ENCODE data around the gene IMMP2L.

Gene IMMP2L

DNA sequence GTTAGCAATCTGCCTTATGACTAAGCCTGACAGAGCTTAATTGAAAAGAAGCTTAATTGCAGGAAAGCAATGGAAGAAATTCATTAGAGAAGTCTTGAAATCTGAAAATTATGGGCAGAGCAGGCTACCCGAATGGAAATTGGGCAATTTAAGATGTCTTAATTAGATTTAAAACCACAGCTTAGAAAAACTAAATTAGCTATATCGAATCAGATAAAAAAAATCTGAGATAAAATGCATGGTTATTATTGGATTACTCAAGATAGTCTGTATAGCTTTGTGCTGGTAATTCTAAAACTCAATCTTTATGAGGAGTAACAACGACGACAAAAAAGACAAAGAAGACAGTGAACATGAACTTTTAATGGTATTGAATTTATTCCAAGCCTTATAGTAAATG, 719.5 kb downstream of the IMMP2L start:
- DNase-seq = no peak

DNA sequence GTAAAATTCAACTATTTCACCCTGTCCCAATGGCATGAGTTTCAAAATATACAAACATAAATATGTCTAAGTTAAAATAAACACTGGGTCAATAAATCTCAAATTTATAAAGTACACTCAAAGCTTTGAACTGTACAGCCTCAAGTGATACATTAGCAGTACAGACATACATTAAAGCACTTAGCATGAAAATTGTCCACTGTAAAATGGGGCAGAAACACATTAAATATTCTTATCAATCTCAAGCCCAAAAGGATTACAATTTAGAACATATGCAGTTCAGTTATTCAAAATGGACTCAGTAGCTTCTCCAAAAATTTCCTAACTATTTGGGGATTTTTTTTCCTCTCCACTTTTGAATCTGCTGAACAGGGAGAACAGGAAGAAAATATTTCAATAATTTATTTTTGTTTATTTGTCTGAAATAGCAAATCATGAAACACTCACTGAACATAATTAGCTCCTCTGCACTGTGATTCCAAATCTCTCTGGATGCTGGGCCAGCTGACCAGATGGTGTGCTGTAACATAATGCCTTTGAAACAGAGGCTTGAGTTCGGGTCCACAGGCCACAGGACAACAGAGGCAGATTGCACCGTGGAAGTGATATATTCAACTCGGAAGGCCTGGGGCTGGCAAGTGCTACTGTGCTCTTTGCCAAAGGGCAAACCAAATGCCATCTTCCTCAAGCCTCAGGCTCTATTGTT, 720.3 kb downstream of the IMMP2L start:
- no peak for DNase-seq

- no peak for DNase-seq
These were observed 722.4 kb downstream of the IMMP2L start for GRCh38 chr7:110839866-110840265.

DNA sequence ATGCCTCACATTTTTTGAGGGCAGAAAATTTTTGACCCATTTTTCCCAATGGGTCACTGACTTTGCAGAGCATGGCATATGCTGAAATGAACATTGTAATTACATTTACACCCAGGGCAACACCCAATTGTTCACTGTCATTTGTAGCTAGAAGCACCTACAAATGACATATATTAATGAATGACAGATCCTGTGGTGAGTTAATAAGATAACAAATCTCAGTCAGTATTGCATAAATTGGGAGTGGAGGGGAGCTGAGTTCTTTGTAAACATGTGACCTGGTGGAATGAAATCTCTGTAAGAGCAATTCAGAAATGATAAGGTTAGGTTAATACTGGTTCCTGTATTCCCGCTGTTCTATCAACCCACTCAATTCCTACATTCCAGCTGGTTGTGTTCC, 726.4 kb downstream of the IMMP2L start:
- no peak for DNase-seq

- no peak for DNase-seq
These were observed 727.1 kb downstream of the IMMP2L start for GRCh38 chr7:110835218-110835617.

DNA sequence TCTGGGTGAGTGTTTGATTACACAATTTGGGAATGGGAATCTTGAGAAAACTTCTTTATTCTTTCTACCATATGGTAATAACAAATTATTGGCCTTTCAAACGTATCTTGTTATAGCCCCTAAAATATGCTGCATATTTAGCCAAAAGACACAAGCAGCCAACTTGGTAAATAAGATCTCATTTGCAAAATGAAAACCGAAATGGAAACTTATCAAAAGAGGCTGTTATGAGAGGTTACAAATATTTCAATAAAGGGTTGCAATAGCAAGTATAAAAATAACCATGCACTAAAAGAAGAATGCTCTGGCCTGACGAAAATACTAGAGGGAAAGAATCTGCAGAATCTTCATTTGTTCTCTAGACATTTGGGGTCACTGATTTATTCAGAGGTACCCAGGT, 730.9 kb downstream of the IMMP2L start:
- DNase-seq = no peak

GRCh38 chr7:110830778-110831177, 731.5 kb downstream of the IMMP2L start:
- no peak for DNase-seq

GRCh38 chr7:110827936-110828335, 734.4 kb downstream of the IMMP2L start:
- no peak for DNase-seq

DNA sequence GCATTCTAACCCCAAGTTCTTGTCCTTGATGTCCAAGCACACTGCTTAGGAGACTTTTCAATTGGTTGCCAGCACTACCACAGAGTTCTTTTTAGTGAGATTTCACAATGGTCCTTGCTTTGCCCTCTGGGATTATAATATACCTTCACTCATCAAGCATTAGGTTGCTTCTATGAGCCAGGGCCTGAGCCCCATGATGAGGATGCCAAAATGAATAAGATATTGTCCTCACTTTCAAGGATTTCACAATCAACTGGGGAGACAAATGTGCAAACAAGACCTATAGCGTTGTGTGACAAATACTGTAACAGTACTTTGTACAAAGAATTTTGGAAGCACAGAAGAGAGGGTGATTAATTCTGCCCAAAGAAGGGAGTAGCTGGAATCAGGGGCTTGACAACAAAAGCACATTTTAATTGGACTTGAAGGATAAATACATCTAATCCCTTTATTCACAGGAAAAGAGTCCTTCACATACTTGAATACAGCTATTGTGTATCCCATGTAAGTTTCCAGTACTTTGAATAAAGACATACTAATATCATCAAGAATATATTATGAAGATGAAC, 734.9 kb downstream of the IMMP2L start:
- DNase-seq = no peak

- no peak for DNase-seq
These were observed 748.3 kb downstream of the IMMP2L start for GRCh38 chr7:110813986-110814385.

- DNase-seq = no peak
These were observed 752.5 kb downstream of the IMMP2L start for GRCh38 chr7:110809832-110810231.

DNA sequence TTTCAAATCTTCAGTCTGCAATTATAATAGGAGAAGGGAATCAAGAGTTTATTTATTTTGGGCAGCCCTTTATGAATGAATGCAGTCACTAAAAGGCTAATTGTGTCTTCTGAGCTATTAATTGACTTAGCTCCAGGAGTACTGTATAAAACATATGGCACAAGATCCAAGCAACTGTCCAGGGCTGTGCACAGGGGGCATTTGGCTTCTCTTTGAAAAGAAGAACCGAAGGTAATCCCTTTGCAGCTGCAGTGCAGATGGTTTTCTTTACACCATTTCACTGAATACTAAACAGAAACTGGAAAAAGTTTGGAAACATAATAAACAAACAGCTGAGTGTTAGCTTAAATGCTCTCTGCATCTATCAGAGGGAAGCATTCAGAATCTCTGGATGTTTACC, 753.9 kb downstream of the IMMP2L start:
- DNase-seq = no peak

DNA sequence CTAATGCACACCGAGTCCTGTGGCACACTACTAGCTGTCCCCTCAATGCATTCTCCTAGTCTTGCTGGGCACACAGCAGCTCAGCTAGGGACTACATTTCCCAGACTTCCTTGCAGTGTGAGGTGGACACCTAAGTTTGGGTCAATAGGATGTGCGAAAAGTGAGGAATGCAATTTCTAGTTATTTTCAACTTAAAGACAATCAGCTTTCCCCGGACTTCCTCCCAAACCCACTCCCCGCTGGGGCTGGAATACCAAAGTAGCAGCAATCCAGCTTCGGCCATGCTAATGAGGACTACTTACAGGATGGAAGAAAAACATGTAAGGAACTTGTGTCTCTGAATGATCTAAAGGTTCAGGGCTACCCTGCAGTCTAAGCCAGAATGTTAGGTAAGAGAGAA, 757.8 kb downstream of the IMMP2L start:
- no peak for DNase-seq

DNA sequence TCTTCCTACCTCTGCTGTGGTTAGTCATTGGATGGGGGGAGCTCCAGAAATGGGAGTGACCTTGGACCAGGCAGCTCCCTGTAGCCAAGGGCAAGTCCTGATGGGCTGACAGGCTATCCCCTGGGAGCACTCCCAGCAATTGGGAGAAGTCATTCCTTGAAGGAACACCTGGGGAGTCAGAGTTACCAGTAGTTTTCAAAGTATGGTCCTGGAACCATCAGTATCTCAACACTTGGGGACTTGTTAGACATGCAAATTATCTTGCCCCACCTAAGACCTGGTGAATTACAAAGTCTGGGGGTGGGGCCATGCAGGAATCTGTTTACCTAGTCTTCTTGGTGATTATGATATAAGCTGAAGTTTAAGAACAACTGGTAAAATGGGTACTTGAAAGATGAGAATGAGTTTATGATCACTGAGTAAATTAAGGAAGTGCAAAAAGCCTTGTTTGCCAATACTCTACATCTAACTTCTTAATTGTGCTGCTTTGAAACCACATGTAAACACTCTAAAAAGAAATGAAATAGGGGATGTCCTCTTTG, 758.6 kb downstream of the IMMP2L start:
- DNase-seq = no peak

GRCh38 chr7:110801502-110801901, 760.8 kb downstream of the IMMP2L start:
- no peak for DNase-seq

- DNase-seq = no peak
These were observed 761.3 kb downstream of the IMMP2L start for GRCh38 chr7:110800984-110801383.

DNA sequence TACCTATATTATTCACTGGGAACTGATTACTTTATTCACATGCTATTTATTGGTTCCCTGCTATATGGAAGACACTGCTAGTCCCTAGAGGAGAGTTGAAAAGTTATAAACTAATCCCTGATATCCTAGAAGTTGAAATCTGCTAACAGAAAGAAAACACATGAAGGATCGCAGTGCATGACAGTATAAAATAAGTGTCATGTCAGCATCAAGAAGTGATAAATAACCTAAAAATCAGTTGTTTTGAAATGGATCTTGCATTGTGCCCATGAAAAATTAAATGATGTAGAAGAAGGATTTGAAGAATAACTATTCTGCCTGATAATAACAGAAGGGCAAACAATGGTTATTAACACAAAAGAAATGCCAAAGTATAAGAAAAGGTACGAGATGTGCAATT, 764.6 kb downstream of the IMMP2L start:
- DNase-seq = no peak

- no peak for DNase-seq
These were observed 771.3 kb downstream of the IMMP2L start for GRCh38 chr7:110790992-110791391.

DNA sequence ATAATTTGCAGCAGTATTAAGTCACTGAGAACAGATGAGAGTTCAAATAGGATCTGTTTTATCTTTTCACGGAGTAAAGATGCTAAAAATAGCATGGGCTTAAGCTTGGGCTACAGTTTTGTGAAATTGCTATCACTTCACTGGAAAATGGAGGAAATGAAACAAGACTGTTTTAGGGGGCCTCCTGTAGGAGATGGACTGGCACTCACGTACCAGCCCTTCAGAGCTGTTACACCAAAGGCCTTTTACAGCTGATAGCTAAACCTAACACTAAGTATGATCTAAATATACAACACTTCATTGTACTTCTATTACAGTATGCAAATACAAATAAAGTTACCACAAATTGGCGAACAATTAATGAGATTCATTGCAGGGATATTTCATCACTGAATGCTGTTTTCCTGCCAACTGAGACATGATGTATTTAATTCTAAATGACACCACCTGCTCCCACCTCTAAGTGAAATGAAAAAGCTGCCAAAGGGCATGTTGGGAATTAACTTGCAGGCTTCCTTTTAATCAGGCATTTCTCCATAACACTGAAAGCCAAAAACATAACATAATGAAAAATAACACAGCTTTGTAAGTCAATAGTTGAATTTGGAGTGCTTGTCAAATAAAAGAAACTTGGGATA, 775.8 kb downstream of the IMMP2L start:
- no peak for DNase-seq

- no peak for DNase-seq
These were observed 777.5 kb downstream of the IMMP2L start for GRCh38 chr7:110784749-110785148.

- no peak for DNase-seq
These were observed 781.6 kb downstream of the IMMP2L start for GRCh38 chr7:110780712-110781111.

GRCh38 chr7:110779339-110779738, 783.0 kb downstream of the IMMP2L start:
- no peak for DNase-seq

- no peak for DNase-seq
These were observed 787.2 kb downstream of the IMMP2L start for GRCh38 chr7:110775046-110775445.

DNA sequence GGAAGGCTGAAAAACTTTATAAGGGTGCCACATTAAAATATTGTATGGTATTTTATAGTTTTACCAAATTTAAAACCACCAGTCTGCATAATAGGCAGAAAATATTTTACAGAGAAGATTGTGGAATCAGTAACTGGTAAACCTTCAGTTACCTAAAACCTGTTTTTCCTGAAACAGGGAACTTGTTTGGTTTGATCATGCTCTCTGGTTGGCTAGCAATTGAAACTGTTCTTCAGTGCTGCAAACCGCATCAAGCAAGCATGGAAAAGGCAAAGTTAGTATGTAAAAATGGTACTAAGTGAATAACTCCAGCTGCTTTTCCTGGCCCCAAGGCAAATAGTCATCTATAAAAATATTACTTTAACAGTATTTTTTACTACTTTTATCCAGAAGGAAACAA, 788.2 kb downstream of the IMMP2L start:
- no peak for DNase-seq
